ENCODE data around the gene HECW1.
A peak's percentile ranks its signal among the peaks of the same experiment; 100 is the strongest.
"Not testable (repeated sequence)": the region's sequence is repeated elsewhere in the genome, so short reads cannot be mapped to it uniquely, and the experiment has no call there.

Gene HECW1

GRCh38 chr7:43212921-43213320 is 100.5 kb downstream of the HECW1 start:
- in situ Hi-C loops (cut with HindIII; ENCODE audit: low pct_ligation_motif_present, low sequenced_read_pairs) = no loop called here
- Histone ChIP-seq H3K27me3 (replicated peaks) (no peaks in the 10 kb centered on the region), H3K36me3 (replicated peaks) (no peaks in the 10 kb centered on the region), H3K27ac (no peak overlapping the region), H3K4me3 (ENCODE audit: low read depth, low read length) (no peak overlapping the region)
- no peak for DNase-seq
- no peak for TF ChIP-seq CTCF (IDR thresholded peaks at IDR 0.05; ENCODE audit: low read depth, low read length, missing control alignments)

DNA sequence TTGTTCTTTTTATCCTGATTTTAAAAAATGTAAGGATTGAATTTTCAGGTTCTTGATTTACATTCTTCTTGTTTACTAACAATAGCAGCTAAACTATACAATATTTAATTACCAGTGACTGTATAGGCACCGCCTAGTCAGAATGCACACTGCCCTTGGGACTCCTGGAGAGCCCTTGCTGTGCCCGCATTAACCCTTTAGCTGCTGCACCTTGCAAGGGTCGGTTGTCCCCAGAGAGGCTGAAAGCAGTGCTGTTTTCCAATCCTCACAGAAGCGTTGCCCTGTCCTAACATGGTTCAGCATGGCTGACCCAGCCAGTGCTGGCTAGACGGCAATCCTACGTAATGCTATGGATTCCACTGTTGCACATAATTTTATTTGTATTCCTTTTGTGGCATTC is 102.6 kb downstream of the HECW1 start:
- no peak for TF ChIP-seq CTCF (IDR thresholded peaks at IDR 0.05; ENCODE audit: low read depth, low read length, missing control alignments)
- Histone ChIP-seq H3K27me3 (replicated peaks) (no peaks in the 10 kb centered on the region), H3K4me3 (ENCODE audit: low read depth, low read length) (no peak overlapping the region), H3K27ac (no peak overlapping the region), H3K36me3 (replicated peaks) (no peaks in the 10 kb centered on the region)
- no peak for DNase-seq
- in situ Hi-C loops (cut with HindIII; ENCODE audit: low pct_ligation_motif_present, low sequenced_read_pairs) = no loop called here

GRCh38 chr7:43217055-43217454 is 104.6 kb downstream of the HECW1 start:
- no peak for TF ChIP-seq CTCF (IDR thresholded peaks at IDR 0.05; ENCODE audit: low read depth, low read length, missing control alignments)
- in situ Hi-C loops (cut with HindIII; ENCODE audit: low pct_ligation_motif_present, low sequenced_read_pairs) = no loop called here

GRCh38 chr7:43218901-43219300 is 106.5 kb downstream of the HECW1 start:
- DNase-seq; H3K36me3 ChIP-seq (replicated peaks); in situ Hi-C loops (cut with HindIII; ENCODE audit: low pct_ligation_motif_present, low sequenced_read_pairs); H3K27ac ChIP-seq; H3K4me3 ChIP-seq (ENCODE audit: low read depth, low read length); H3K27me3 ChIP-seq (replicated peaks): not testable (repeated sequence)

More at GRCh38 chr7:43217055-43217454, 104.6 kb downstream of the HECW1 start:
- Histone ChIP-seq H3K27me3 (replicated peaks) (no peaks in the 10 kb centered on the region), H3K36me3 (replicated peaks) (no peaks in the 10 kb centered on the region), H3K27ac (no peak overlapping the region), H3K4me3 (ENCODE audit: low read depth, low read length) (no peak overlapping the region)
- DNase-seq = no peak

DNA sequence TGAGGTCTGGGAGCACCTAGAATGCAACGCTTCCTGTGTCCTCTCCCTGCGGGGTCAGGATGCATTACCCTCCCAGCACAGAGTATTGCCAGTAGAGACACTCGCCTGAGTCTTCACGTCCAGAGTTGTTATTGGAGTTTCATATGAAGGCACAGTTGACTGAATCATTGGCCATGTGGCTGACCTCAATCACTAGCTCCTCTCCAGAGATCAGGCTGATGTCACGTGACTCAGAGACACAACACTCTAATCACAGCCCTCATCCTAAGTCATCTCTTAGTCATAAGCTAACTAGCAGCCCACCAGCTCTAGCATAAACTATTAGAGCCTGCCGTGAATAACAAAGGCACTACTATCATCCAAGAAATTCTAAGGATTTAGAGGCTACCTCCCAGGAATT is 107.8 kb downstream of the HECW1 start:
- in situ Hi-C loops (cut with HindIII; ENCODE audit: low pct_ligation_motif_present, low sequenced_read_pairs) = no loop called here
- no peaks in the 10 kb centered on the region for H3K27me3 ChIP-seq (replicated peaks)
- no peaks in the 10 kb centered on the region for H3K36me3 ChIP-seq (replicated peaks)
- DNase-seq = peak; percentile 96
- H3K27ac ChIP-seq = peak overlapping the region; percentile 31
- TF ChIP-seq CTCF (IDR thresholded peaks at IDR 0.05; ENCODE audit: low read depth, low read length, missing control alignments) = no peak
- no peak overlapping the region for H3K4me3 ChIP-seq (ENCODE audit: low read depth, low read length)

DNA sequence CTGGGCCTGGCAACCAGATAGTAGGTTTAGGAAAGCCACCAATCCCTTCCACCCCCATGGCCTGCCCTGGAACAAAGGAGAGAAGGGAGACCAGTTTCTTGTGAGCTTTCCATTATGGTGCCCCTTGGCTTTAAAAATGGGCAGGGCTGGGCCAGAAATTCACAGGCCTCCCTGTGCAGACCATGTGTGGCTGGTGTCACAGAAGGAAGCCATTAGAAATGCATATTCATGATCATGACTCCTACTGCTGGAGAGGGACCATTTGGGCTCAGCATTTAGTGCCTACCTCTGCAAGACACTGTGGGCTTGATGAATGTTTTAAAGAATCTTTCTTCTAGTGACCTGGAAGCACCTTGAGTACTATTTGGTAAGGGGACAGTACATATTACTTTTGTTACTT is 108.3 kb downstream of the HECW1 start:
- no peak for DNase-seq
- Histone ChIP-seq H3K36me3 (replicated peaks) (no peaks in the 10 kb centered on the region), H3K27me3 (replicated peaks) (no peaks in the 10 kb centered on the region), H3K27ac (peak overlapping the region; percentile 5), H3K4me3 (ENCODE audit: low read depth, low read length) (no peak overlapping the region)
- TF ChIP-seq CTCF (IDR thresholded peaks at IDR 0.05; ENCODE audit: low read depth, low read length, missing control alignments) = no peak
- in situ Hi-C loops (cut with HindIII; ENCODE audit: low pct_ligation_motif_present, low sequenced_read_pairs) = no loop called here

All from brain microvascular endothelial cell (primary cell).